Panc1 (cell line): Measurements from ENCODE around the gene CGNL1. TPM values are rescaled to one million over a fixed set of nuclear protein-coding genes. Genes with fewer than 3 reads are reported as not detected.

Source experiments
- ATAC-seq: fragments of 200-7000 bp; cut with Tn5 transposase; 2 replicates; pipeline ENCODE4 v1.9.1; 2020; ENCODE audit warnings: mild to moderate bottlenecking, moderate library complexity
- BruUV-seq: library from RNA; stranded (reverse); fragments of 400-500 nt; replicated peaks from 2 replicates; lab custom pipeline; 2021; lab: Mats Ljungman, UMichigan
- CTCF ChIA-PET: fragments of 300-600 bp; sonication (Branson Sonifier 250); formaldehyde crosslinking; loops from one replicate; lab custom pipeline; 2022; ENCODE audit warnings: antibody characterized with exemption; lab: Charles Lee
- POLR2A ChIA-PET: fragments of 300-600 bp; sonication (Branson Sonifier 250); formaldehyde crosslinking; loops from one replicate; lab custom pipeline; 2022; ENCODE audit warnings: antibody characterized with exemption; lab: Charles Lee
- DNase-seq: peaks from one replicate; pipeline ENCODE4 v3.0.0-alpha.2; 2010; ENCODE audit warnings: low read depth, low spot score
- H3K27ac ChIP-seq: 2 replicates; pipeline ENCODE4 v1.5.1; 2011; ENCODE audit warnings: mild to moderate bottlenecking, low read length, inconsistent platforms
- H3K27me3 ChIP-seq: fragments of 200-500 bp; sonication (Bioruptor generic); 2 replicates; pipeline ENCODE4 v1.6.0; 2014; ENCODE audit warnings: low read length, inconsistent platforms; ENCODE audit not compliant: control insufficient read depth, insufficient read depth
- H3K36me3 ChIP-seq: fragments of 200-500 bp; sonication (Bioruptor generic); 2 replicates; pipeline ENCODE4 v1.5.1; 2014; ENCODE audit warnings: inconsistent platforms, mild to moderate bottlenecking, low read length, moderate library complexity; ENCODE audit not compliant: control insufficient read depth, insufficient read depth
- H3K4me1 ChIP-seq: 2 replicates; pipeline ENCODE4 v1.5.1; 2011; ENCODE audit warnings: inconsistent platforms, mild to moderate bottlenecking, low read length, moderate library complexity; ENCODE audit not compliant: control insufficient read depth, insufficient read depth
- H3K4me3 ChIP-seq, 2 experiments: 2 replicates each; pipeline ENCODE4 v1.5.1; 2011 to 2012; ENCODE audit warnings: low read depth in 2 of 2, low read length in 2 of 2, mild to moderate bottlenecking in 2 of 2, inconsistent platforms in 1 of 2, moderate library complexity in 1 of 2
- H3K9me3 ChIP-seq: fragments of 200-500 bp; sonication (Bioruptor generic); 2 replicates; pipeline ENCODE4 v1.5.1; 2014; ENCODE audit warnings: low read depth, mild to moderate bottlenecking, inconsistent platforms, low read length, moderate library complexity; ENCODE audit not compliant: control insufficient read depth, insufficient read depth
- POLR2AphosphoS5 ChIP-seq: IDR thresholded peaks from 2 replicates; pipeline ENCODE4 v1.6.1; 2012; ENCODE audit warnings: mild to moderate bottlenecking, low read depth, low read length, moderate library complexity
- SIN3A ChIP-seq: IDR thresholded peaks from 2 replicates; pipeline ENCODE4 v1.6.1; 2012; ENCODE audit warnings: low read depth, mild to moderate bottlenecking, low read length, moderate library complexity, borderline replicate concordance; ENCODE audit not compliant: insufficient read depth
- TCF7L2 ChIP-seq: IDR thresholded peaks from 2 replicates; pipeline ENCODE4 v1.6.1; 2011; ENCODE audit warnings: mild to moderate bottlenecking, low read depth, low read length, inconsistent platforms
- in situ Hi-C: cut with HindIII; loops from 2 replicates; pipeline ENCODE4 v1.10.0; 2016; ENCODE audit warnings: low sequenced_read_pairs, low pct_unique_long_range_greater_than_20kb
- intact Hi-C: fragments of 100-400 bp; cut with micrococcal nuclease; formaldehyde crosslinking; loops from one replicate; pipeline ENCODE4 v1.10.0; 2022; ENCODE audit not compliant: unreplicated experiment
- total RNA-seq: library from RNA; stranded (reverse); gene quantifications from one replicate; pipeline ENCODE4 v1.2.1, GENCODE V29; 2021; ENCODE audit not compliant: unreplicated experiment
- TF ChIP-seq, protein P1 (sequence below): fragments of 450-650 bp; IDR thresholded peaks from 2 replicates; pipeline ENCODE4 v1.5.1; 2017; ENCODE audit warnings: mild to moderate bottlenecking
- TF ChIP-seq, protein P2 (sequence below), 2 experiments: IDR thresholded peaks; 2 replicates each; pipeline ENCODE4 v1.6.1; 2011 to 2012; ENCODE audit warnings: low read depth in 2 of 2, control low read depth in 1 of 2, low read length in 1 of 2, mild to moderate bottlenecking in 1 of 2, moderate library complexity in 1 of 2; ENCODE audit not compliant: insufficient read depth in 1 of 2

Gene CGNL1
- total RNA-seq, 1 experiment from 2014 or later = 3.5 TPM

DNA sequence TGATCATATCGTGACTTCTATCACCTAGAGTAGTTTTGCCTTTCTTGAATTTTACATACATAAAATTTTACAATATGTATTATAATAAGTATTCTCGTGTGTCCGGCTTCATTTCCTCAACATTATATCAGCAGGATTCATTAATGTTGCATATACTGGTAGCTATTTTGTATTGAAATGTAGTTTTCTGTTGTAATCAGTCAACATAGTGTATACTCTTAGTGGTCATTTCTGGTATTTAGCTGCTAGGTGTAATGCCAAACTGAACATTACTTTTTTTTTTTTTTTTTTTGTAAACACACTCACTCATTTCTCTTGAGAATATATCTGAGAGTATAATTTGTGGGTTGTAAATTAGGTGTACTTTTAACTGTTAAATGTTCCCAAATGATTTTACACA is 70.1 kb downstream of the CGNL1 start:
- no TSS peak for BruUV-seq
- H3K4me3 ChIP-seq = no peak overlapping the region
- TF ChIP-seq, protein P1, sequence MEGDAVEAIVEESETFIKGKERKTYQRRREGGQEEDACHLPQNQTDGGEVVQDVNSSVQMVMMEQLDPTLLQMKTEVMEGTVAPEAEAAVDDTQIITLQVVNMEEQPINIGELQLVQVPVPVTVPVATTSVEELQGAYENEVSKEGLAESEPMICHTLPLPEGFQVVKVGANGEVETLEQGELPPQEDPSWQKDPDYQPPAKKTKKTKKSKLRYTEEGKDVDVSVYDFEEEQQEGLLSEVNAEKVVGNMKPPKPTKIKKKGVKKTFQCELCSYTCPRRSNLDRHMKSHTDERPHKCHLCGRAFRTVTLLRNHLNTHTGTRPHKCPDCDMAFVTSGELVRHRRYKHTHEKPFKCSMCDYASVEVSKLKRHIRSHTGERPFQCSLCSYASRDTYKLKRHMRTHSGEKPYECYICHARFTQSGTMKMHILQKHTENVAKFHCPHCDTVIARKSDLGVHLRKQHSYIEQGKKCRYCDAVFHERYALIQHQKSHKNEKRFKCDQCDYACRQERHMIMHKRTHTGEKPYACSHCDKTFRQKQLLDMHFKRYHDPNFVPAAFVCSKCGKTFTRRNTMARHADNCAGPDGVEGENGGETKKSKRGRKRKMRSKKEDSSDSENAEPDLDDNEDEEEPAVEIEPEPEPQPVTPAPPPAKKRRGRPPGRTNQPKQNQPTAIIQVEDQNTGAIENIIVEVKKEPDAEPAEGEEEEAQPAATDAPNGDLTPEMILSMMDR = no peak
- TF ChIP-seq TCF7L2 (no peak), SIN3A (no peak), POLR2AphosphoS5 (no peak)
- TF ChIP-seq, protein P2, sequence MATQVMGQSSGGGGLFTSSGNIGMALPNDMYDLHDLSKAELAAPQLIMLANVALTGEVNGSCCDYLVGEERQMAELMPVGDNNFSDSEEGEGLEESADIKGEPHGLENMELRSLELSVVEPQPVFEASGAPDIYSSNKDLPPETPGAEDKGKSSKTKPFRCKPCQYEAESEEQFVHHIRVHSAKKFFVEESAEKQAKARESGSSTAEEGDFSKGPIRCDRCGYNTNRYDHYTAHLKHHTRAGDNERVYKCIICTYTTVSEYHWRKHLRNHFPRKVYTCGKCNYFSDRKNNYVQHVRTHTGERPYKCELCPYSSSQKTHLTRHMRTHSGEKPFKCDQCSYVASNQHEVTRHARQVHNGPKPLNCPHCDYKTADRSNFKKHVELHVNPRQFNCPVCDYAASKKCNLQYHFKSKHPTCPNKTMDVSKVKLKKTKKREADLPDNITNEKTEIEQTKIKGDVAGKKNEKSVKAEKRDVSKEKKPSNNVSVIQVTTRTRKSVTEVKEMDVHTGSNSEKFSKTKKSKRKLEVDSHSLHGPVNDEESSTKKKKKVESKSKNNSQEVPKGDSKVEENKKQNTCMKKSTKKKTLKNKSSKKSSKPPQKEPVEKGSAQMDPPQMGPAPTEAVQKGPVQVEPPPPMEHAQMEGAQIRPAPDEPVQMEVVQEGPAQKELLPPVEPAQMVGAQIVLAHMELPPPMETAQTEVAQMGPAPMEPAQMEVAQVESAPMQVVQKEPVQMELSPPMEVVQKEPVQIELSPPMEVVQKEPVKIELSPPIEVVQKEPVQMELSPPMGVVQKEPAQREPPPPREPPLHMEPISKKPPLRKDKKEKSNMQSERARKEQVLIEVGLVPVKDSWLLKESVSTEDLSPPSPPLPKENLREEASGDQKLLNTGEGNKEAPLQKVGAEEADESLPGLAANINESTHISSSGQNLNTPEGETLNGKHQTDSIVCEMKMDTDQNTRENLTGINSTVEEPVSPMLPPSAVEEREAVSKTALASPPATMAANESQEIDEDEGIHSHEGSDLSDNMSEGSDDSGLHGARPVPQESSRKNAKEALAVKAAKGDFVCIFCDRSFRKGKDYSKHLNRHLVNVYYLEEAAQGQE (IDR thresholded peaks at IDR 0.05; ENCODE audit: insufficient read depth in 1 of 2, low read depth in 2 of 2, low read length in 1 of 2) = no peak
- no peaks in the 10 kb centered on the region for H3K27me3 ChIP-seq
- DNase-seq (no peak), ATAC-seq (no peak)
- intact Hi-C loops = no loop called here
- CTCF ChIA-PET = no interaction called here
- in situ Hi-C loops = no loop called here
- H3K4me1 ChIP-seq = no peaks in the 10 kb centered on the region
- H3K36me3 ChIP-seq = no peaks in the 10 kb centered on the region
- H3K9me3 ChIP-seq = no peaks in the 10 kb centered on the region
- no peak overlapping the region for H3K27ac ChIP-seq
- POLR2A ChIA-PET = no interaction called here

DNA sequence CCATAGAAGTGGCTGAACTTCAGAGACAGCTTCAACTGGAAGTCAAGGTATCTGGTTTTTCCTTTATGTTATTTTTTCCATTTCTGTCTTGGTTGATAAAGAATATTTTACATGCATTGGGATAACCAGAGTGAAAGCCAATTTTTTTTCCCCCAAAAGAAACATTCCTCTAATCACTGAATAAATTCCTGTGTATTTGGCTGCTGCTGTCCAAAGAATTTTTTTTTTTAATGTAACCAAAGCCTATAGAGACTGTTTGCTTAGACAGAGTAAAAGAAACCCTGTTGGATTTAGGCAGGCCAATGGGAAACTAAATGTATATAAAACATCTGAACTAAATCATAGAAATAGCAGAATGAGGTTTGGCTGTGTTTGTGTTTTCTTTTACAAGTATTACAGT is 75.2 kb downstream of the CGNL1 start:
- Histone ChIP-seq H3K27me3 (no peaks in the 10 kb centered on the region), H3K9me3 (no peaks in the 10 kb centered on the region), H3K4me1 (no peaks in the 10 kb centered on the region), H3K4me3 (no peak overlapping the region), H3K36me3 (no peaks in the 10 kb centered on the region), H3K27ac (no peak overlapping the region)
- ATAC-seq (no peak), DNase-seq (no peak)
- in situ Hi-C loops = no loop called here
- intact Hi-C loops = no loop called here
- no peak for TF ChIP-seq POLR2AphosphoS5
- TF ChIP-seq SIN3A = no peak
- no peak for TF ChIP-seq TCF7L2
- CTCF ChIA-PET = no interaction called here
- no TSS peak for BruUV-seq
- POLR2A ChIA-PET = no interaction called here

DNA sequence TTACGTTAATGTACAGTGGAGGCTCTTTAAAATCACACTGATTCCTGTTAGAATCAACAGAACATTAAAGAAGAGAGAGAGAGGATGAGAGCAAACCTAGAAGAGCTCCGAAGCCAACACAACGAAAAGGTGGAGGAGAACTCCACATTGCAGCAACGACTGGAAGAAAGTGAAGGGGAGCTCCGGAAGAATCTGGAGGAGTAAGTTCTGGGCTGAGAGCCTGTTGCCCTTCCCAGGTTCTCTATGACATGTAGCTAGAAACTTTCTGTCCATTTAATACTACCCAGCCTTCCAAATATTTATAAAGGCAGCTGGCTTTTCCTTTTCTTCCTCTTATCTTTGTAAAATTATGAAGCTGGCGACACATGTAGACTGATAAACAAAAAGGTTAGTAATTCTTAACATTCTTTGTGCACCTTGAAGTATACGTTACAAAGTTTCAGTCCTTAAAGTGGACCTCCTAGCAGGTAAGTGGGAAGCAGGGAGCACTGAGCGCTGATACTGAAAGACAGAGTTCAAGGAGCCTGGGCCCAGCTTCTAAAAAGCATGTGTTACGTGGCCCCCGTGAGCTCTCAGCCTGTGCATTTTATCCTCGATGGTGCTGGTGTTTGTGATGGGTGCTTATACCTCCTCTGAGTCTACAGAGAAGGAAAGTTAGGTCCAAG is 75.9 kb downstream of the CGNL1 start:
- H3K4me1 ChIP-seq = no peaks in the 10 kb centered on the region
- H3K9me3 ChIP-seq = no peaks in the 10 kb centered on the region
- ATAC-seq (no peak), DNase-seq (no peak)
- in situ Hi-C loops (no loop called here), intact Hi-C loops (no loop called here)
- POLR2A ChIA-PET = no interaction called here
- CTCF ChIA-PET = no interaction called here
- H3K4me3 ChIP-seq = no peak overlapping the region
- no TSS peak for BruUV-seq
- no peaks in the 10 kb centered on the region for H3K36me3 ChIP-seq
- no peak for TF ChIP-seq SIN3A
- TF ChIP-seq POLR2AphosphoS5 = no peak
- TF ChIP-seq, protein P1 = no peak
- no peak for TF ChIP-seq TCF7L2
- TF ChIP-seq, protein P2 (IDR thresholded peaks at IDR 0.05; ENCODE audit: insufficient read depth in 1 of 2, low read depth in 2 of 2, low read length in 1 of 2) = no peak
- H3K27me3 ChIP-seq = no peaks in the 10 kb centered on the region
- no peak overlapping the region for H3K27ac ChIP-seq
